Measurements from ENCODE around the gene ZNF496. TPM values are rescaled to one million over a fixed set of nuclear protein-coding genes. Genes with fewer than 3 reads are reported as not detected.

Gene ZNF496
- total and polyA plus RNA-seq, 9 of the 15 experiments (the other 6 are each of a cell fraction or from before 2014, with no cell fraction given) = 4.3 to 54.0 (median 31.3) TPM

DNA sequence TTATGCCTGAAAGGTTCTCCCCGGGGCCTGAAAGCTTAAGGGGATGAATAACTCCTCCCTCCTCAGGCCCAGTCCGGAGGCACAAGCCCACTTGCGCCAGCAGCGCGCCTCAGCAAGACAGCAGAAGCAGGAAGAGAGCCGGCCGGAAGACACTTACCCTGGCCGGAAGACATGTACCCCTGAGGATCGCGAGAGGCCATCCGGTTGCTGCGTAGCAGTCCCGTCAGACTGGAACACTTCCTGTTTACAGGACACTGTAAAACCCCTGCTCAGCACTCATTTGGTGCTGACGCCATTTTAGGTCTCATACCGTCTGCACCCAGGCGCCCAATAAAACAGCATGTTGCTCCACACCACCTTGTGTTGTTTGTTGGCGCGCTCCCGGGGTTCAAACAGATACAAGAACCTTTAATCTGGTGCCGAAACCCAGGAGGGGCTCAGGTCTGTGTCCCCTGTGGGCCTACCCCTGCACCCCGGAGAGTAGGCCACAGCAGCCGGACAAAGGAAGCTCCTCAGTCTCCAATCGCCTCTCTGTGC lies 45.5 kb downstream of the ZNF496 start:
- no peaks in the 10 kb centered on the region for H3K79me2 ChIP-seq (ENCODE audit: control insufficient read depth, insufficient read depth, low read length)
- ATAC-seq (no peak), DNase-seq (ENCODE audit: extremely low read depth in 1 of 4, low spot score in 3 of 4) (no peak), FAIRE-seq (no peak)
- 69% methylated on average over 23 of the region's 23 CpGs for WGBS (ENCODE audit: insufficient coverage, low coverage, missing lambda C conversion rate)
- no peak overlapping the region for H3K4me3 ChIP-seq
- no peaks in the 10 kb centered on the region for H3K27me3 ChIP-seq (ENCODE audit: control insufficient read depth in 2 of 2, insufficient read depth in 2 of 2, low read length in 2 of 2)
- intact Hi-C loops (cut with micrococcal nuclease) = no loop called here
- CTCF ChIA-PET (ENCODE audit: low intra/inter-chr PET ratio) = no interaction called here
- no peaks in the 10 kb centered on the region for H4K20me1 ChIP-seq (replicated peaks; ENCODE audit: control insufficient read depth, insufficient read depth, low read length)
- peaks cover 11% of the 10 kb centered on the region for H3K9me3 ChIP-seq (replicated peaks; ENCODE audit: control insufficient read depth, insufficient read depth, low read depth, low read length)
- peaks cover 2 to 8% of the 10 kb centered on the region in 2 experiments; a peak in 4 of 5 replicates for H3K4me1 ChIP-seq (replicated peaks in 1 of 2; ENCODE audit: control insufficient read depth in 2 of 2, insufficient read depth in 2 of 2, low read length in 2 of 2)
- no peaks in the 10 kb centered on the region for H3K36me3 ChIP-seq (ENCODE audit: control insufficient read depth, insufficient read depth, low read length)
- H3K9me1 ChIP-seq (ENCODE audit: control insufficient read depth, insufficient read depth, low read length) = no peaks in the 10 kb centered on the region
- no TSS peak for BruUV-seq (replicated peaks)
- H2AFZ ChIP-seq (ENCODE audit: low read depth, low read length) = no peak overlapping the region
- no peak overlapping the region for H3K27ac ChIP-seq (ENCODE audit: extremely low read depth, low read depth, low read length)
- in situ Hi-C loops (cut with MboI) = no loop called here
- TF ChIP-seq SMAD4 (CRISPR knock-in tag; conservative IDR thresholded peaks at IDR 0.05) = no peak
- TF ChIP-seq MTF1 (CRISPR knock-in tag; IDR thresholded peaks at IDR 0.05; ENCODE audit: borderline replicate concordance) = no peak
- TF ChIP-seq MYBL2 (IDR thresholded peaks at IDR 0.05; ENCODE audit: low read depth) = no peak
- no peak for TF ChIP-seq MYBL2 (CRISPR knock-in tag; IDR thresholded peaks at IDR 0.05; ENCODE audit: borderline replicate concordance)
- TF ChIP-seq, protein P1, sequence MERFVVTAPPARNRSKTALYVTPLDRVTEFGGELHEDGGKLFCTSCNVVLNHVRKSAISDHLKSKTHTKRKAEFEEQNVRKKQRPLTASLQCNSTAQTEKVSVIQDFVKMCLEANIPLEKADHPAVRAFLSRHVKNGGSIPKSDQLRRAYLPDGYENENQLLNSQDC (CRISPR knock-in tag; IDR thresholded peaks at IDR 0.05) = no peak
- TF ChIP-seq COPS2 (conservative IDR thresholded peaks at IDR 0.05) = no peak
- TF ChIP-seq, protein P2, sequence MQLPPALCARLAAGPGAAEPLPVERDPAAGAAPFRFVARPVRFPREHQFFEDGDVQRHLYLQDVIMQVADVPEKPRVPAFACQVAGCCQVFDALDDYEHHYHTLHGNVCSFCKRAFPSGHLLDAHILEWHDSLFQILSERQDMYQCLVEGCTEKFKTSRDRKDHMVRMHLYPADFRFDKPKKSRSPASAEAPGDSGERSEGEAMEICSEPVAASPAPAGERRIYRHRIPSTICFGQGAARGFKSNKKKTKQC (CRISPR knock-in tag; IDR thresholded peaks at IDR 0.05) = no peak
- no peak for TF ChIP-seq MTA2 (IDR thresholded peaks at IDR 0.05; ENCODE audit: low read depth)
- TF ChIP-seq EHMT2 (IDR thresholded peaks at IDR 0.05) = no peak
- TF ChIP-seq FOXK2 (conservative IDR thresholded peaks at IDR 0.05 in 1 of 2, IDR thresholded peaks at IDR 0.05 in 1 of 2; ENCODE audit: low read depth in 2 of 2) = no peak
- TF ChIP-seq, protein P3, sequence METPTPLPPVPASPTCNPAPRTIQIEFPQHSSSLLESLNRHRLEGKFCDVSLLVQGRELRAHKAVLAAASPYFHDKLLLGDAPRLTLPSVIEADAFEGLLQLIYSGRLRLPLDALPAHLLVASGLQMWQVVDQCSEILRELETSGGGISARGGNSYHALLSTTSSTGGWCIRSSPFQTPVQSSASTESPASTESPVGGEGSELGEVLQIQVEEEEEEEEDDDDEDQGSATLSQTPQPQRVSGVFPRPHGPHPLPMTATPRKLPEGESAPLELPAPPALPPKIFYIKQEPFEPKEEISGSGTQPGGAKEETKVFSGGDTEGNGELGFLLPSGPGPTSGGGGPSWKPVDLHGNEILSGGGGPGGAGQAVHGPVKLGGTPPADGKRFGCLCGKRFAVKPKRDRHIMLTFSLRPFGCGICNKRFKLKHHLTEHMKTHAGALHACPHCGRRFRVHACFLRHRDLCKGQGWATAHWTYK (CRISPR knock-in tag; IDR thresholded peaks at IDR 0.05) = no peak
- TF ChIP-seq ARID2 (IDR thresholded peaks at IDR 0.05) = no peak
- no peak for TF ChIP-seq ZNF79 (CRISPR knock-in tag; IDR thresholded peaks at IDR 0.05; ENCODE audit: low read depth)
- no peak for TF ChIP-seq ZNF707 (CRISPR knock-in tag; conservative IDR thresholded peaks at IDR 0.05)
- no peak for TF ChIP-seq CBX1 (IDR thresholded peaks at IDR 0.05; ENCODE audit: low read depth)
- no peak for TF ChIP-seq EP300 (IDR thresholded peaks at IDR 0.05; ENCODE audit: low read length)
- no peak for TF ChIP-seq TCF7L2 (IDR thresholded peaks at IDR 0.05; ENCODE audit: low read depth, low read length)
- no peak overlapping the region for H3K4me2 ChIP-seq (ENCODE audit: insufficient read depth, low read length)
- no peak overlapping the region for H3K9ac ChIP-seq (ENCODE audit: insufficient read depth in 1 of 2, low read depth in 2 of 2, low read length in 2 of 2)
- POLR2A ChIA-PET = no interaction called here
